ENCODE results near the gene NEUROG1.

DNA sequence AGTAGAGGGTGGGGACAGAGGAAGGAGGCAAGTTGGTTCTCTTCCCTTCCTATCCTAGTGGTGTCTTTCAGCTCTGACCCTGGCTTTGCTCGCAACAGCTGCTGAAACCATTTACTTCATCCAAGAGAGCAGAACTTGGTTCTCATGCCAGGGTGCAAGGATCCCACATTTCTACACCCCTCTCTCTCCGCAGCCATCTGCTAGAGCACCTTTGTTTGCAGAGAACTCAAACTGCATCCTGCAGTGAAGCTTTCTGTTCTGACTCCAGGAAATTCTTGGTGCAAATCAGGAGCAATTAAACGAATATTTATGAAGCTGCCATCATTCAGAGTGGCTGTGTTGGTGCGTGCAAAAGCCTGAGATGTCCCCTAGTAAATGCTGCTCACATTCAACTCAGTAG, 31.9 kb downstream of the NEUROG1 start:
- TF ChIP-seq FOXK2 (IDR thresholded peaks at IDR 0.05) = no peak
- TF ChIP-seq TARDBP (IDR thresholded peaks at IDR 0.05) = no peak
- no peak for TF ChIP-seq FOXM1 (IDR thresholded peaks at IDR 0.05; ENCODE audit: borderline replicate concordance)
- no peak for TF ChIP-seq SP1 (IDR thresholded peaks at IDR 0.05)
- no peak for TF ChIP-seq ZNF384 (IDR thresholded peaks at IDR 0.05)
- TF ChIP-seq HDGF (IDR thresholded peaks at IDR 0.05; ENCODE audit: borderline replicate concordance) = no peak
- no peak for TF ChIP-seq SUZ12 (IDR thresholded peaks at IDR 0.05)
- TF ChIP-seq BHLHE40 (IDR thresholded peaks at IDR 0.05; ENCODE audit: borderline replicate concordance) = no peak
- no peak for TF ChIP-seq ARNT (IDR thresholded peaks at IDR 0.05)
